ENCODE data around the gene KIF15.

The KIF15 gene

DNA sequence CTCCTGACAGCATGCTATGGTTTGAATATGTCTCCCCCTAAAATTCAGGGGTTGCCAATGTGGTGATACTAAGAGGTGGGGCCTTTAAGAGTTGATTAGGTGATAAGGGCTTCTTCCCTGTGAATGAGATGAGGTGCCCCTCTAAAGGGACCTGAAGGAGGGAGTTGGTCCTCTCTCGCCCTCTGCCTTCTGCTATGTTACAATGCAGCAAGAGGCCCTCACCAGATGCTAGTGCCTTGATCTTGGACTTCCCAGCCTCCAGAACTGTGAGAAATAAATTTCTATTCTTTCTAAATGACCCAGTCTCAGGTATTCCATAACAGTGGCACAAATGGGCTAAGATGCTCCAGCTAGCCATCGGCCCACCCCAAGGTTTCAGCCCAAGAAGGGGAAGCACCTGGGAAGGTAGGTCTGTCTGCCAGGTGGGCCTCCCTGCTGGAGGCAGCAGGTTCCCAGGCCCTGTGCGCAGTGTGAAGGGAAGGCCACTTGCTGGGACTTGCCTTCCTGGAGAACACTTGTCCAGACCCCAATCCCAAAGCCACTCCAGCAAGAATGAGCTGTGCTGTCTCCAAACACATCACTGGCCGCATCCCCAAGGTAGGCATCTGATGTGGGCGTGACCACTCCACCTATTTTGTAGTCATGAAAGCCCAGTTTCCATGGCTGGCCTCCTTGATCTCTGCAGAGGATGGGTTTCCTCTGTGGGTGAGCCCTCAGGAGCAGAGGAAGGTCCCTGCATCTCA lies 121.8 kb downstream of the KIF15 start:
- Mint-ChIP-seq H3K27me3 (peaks cover 52% of the 10 kb centered on the region), H3K4me3 (no peak overlapping the region), H3K9me3 (no peaks in the 10 kb centered on the region), H3K27ac (no peak overlapping the region), H3K36me3 (no peaks in the 10 kb centered on the region), H3K4me1 (no peaks in the 10 kb centered on the region)
- no peak for ATAC-seq

DNA sequence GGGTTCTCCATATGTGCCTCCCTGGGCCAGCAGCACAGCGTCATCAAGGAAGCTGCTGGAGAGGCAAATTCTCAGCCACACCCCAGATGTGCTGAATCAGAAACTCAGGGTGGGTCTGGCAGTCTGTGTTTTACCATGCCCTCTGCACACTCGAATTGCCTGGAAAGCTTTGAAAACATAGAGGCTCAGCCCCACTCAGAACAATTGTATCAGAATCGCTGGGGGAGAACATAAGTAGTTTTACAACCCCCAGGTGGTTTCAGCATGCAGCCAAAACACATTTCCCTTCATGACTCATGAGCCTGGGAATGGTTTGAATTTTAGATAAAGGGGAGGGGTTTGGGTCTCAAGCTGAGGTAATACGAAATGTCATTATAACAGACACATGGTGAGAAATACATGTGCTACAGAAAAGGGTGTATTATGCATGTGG lies 122.4 kb downstream of the KIF15 start:
- H3K36me3 Mint-ChIP-seq = no peaks in the 10 kb centered on the region
- H3K4me1 Mint-ChIP-seq = no peaks in the 10 kb centered on the region
- no peak overlapping the region for H3K27ac Mint-ChIP-seq
- H3K27me3 Mint-ChIP-seq = peaks cover 52% of the 10 kb centered on the region
- ATAC-seq = no peak
- no peaks in the 10 kb centered on the region for H3K9me3 Mint-ChIP-seq
- H3K4me3 Mint-ChIP-seq = no peak overlapping the region

DNA sequence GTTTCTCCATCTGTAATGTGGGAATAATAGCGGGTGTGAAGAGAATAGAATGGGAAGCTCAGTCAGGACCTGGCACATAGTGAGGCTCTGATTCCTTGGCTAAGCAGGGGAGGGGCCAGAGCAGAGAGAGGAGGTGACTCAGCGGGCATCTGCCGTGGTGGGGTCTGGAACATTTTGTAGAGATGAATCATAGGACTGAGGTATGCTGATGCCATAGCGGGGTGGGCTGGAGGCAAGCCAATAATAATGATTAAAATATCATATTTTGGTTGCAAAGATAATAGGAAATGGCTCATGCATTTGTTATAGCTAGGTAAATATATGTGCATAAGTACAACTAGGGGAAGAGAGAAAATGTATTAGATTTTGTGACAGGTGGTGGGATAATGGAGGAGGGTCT lies 124.0 kb downstream of the KIF15 start:
- H3K4me3 Mint-ChIP-seq = no peak overlapping the region
- no peaks in the 10 kb centered on the region for H3K4me1 Mint-ChIP-seq
- H3K27me3 Mint-ChIP-seq = peaks cover 52% of the 10 kb centered on the region
- no peaks in the 10 kb centered on the region for H3K9me3 Mint-ChIP-seq
- H3K27ac Mint-ChIP-seq = no peak overlapping the region
- no peak for ATAC-seq
- no peaks in the 10 kb centered on the region for H3K36me3 Mint-ChIP-seq

DNA sequence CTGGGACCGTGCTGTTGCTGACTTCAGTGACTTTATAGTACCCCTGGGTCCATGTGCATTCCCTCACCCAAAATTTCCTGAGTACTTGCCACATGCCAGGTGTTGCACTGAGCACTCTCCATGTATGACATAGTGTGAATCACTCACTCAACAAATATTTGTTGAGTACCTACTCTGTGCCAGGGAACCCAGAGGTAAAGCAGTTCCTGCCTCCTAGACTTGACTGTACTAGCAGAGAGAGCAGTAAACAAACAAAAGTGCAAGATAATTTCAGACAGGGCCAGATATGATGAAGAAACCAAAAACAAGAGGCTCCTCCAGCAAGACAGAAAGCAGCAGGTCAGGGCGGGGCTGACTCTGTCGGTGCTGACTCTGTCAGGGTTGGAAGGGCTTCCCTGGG lies 125.0 kb downstream of the KIF15 start:
- no peak for ATAC-seq
- Mint-ChIP-seq H3K27ac (no peak overlapping the region), H3K27me3 (peaks cover 52% of the 10 kb centered on the region), H3K4me1 (no peaks in the 10 kb centered on the region), H3K9me3 (no peaks in the 10 kb centered on the region), H3K4me3 (no peak overlapping the region), H3K36me3 (no peaks in the 10 kb centered on the region)

DNA sequence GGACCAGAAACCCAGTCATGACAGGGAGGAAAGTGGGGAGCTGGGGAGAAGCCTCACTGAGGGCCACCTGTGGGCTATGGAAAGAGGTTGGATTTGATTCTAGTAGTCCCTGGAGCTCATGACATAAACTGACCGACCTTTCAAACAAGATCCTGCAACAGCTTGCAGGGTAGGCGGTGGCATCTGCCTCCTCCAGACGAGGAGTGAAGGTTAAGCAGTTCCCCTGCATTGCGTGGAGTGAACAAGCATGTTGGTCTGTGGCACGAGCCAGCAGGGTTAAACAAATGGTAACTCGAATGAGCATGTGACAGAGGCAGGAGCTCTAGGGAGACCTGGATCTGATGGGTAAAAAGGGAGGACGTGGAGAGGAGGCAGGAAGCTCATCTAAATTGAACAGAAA lies 125.5 kb downstream of the KIF15 start:
- Mint-ChIP-seq H3K4me1 (no peaks in the 10 kb centered on the region), H3K9me3 (no peaks in the 10 kb centered on the region), H3K36me3 (no peaks in the 10 kb centered on the region), H3K27ac (no peak overlapping the region), H3K27me3 (peaks cover 52% of the 10 kb centered on the region), H3K4me3 (no peak overlapping the region)
- ATAC-seq = no peak

DNA sequence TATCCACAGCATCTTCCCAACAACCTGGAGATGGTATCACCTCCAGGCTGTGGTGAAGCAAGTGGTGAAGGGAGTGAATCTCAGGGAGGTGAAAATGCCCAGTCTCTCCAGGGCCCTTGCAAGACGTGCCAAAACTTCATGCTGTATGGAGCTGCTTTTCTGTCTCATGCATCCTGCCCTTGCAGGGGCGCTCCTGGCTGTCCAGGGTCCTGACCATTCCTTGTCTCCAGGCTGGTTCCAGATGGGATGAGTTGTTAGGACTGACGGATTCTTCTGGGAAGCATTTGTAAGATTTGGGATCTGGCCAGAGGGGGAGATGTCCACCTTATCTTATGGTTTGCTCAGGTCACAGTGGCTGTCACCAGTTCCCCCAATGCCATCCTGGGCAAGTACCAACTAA lies 128.7 kb downstream of the KIF15 start:
- H3K27ac Mint-ChIP-seq = no peak overlapping the region

DNA sequence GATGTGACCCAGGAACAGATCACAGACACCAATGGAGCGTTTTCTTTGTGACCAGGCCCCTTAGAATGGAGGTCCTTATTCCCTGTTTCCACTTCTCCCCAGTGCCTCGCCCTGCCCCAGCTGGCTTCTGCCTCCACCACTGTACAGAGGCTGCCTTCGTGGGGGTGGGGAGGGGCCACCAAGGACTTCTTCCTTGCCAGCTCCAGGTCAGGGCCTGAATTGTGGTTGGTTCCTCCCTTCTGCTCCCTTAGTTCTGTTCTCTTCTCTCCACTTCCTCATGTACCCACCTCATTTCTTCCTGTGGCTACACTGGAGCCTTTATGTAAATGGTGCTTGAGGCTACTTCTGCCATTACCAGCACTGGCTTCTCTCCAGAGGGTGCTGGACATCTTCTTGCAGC lies 129.3 kb downstream of the KIF15 start:
- no peaks in the 10 kb centered on the region for H3K4me1 Mint-ChIP-seq
- ATAC-seq = no peak
- no peaks in the 10 kb centered on the region for H3K36me3 Mint-ChIP-seq
- H3K27ac Mint-ChIP-seq = no peak overlapping the region
- H3K27me3 Mint-ChIP-seq = peaks cover 23% of the 10 kb centered on the region
- no peaks in the 10 kb centered on the region for H3K9me3 Mint-ChIP-seq
- no peak overlapping the region for H3K4me3 Mint-ChIP-seq

More for the DNA sequence above, 128.7 kb downstream of the KIF15 start:
- no peaks in the 10 kb centered on the region for H3K4me1 Mint-ChIP-seq
- H3K36me3 Mint-ChIP-seq = no peaks in the 10 kb centered on the region
- H3K27me3 Mint-ChIP-seq = peaks cover 29% of the 10 kb centered on the region
- H3K4me3 Mint-ChIP-seq = no peak overlapping the region
- no peaks in the 10 kb centered on the region for H3K9me3 Mint-ChIP-seq
- no peak for ATAC-seq

DNA sequence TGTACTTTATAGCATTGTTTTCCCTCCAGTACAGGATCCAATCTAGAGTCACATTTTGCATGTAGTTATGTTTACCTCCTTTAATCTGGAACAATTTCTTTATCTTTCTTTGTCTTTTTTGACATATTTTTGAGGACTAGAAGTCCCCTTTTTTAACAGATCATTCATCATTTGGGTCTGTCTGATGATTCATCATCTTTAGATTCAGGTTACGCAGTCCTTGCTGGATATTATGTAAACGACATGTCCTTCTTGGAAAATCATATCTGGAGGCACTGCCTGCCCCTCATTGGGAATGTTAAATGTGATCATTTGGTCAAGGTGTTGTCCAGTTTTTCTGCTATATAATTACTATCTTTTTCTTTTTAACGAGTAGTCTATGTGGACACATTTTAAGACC lies 131.1 kb downstream of the KIF15 start:
- H3K4me3 Mint-ChIP-seq = no peak overlapping the region
- no peaks in the 10 kb centered on the region for H3K36me3 Mint-ChIP-seq
- no peak overlapping the region for H3K27ac Mint-ChIP-seq
- peaks cover 5% of the 10 kb centered on the region for H3K27me3 Mint-ChIP-seq
- H3K9me3 Mint-ChIP-seq = no peaks in the 10 kb centered on the region
- no peaks in the 10 kb centered on the region for H3K4me1 Mint-ChIP-seq
- no peak for ATAC-seq

DNA sequence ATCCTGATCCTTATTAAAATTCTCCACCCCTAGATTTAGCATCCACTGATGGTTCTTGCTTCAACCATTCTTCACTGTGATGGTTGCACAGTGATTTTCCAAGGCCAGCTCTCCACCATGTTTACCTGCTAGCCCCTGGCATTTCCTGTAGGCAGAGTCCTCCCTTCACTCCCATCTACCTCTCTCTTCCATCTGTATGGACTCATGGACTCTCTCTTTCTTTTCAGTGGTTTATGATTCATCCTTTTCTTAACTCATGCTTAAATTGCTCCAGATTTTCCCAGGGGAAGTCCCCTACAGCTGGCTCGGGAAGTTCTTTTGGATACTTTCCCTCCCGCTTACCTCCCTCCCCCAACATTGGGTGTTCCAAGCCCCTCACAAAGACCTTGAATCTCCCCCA lies 131.5 kb downstream of the KIF15 start:
- no peaks in the 10 kb centered on the region for H3K9me3 Mint-ChIP-seq
- peaks cover under 1% of the 10 kb centered on the region for H3K27me3 Mint-ChIP-seq
- no peaks in the 10 kb centered on the region for H3K4me1 Mint-ChIP-seq
- no peak overlapping the region for H3K27ac Mint-ChIP-seq
- ATAC-seq = no peak
- H3K36me3 Mint-ChIP-seq = no peaks in the 10 kb centered on the region
- H3K4me3 Mint-ChIP-seq = no peak overlapping the region

DNA sequence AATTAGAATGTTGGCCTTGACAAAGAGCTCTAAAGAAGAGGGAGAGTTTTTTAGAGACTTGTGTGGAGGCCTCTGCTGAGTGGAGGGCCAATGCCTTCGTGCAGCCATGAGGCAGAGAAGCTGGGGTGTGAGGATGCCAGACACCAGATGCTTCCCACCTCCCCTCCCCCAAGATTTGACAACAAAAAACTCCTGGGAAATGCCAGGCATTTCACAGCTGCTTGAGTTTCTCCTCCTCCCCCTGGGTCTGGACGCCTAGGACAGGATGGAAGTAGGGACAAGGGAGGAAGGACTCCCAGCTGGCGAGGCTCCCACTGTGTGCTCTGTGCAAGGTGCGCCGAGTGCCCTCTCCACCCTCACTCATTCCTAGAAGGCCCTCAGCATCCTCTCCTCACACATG lies 132.9 kb downstream of the KIF15 start:
- no peaks in the 10 kb centered on the region for H3K4me1 Mint-ChIP-seq
- H3K27ac Mint-ChIP-seq = no peak overlapping the region
- no peaks in the 10 kb centered on the region for H3K9me3 Mint-ChIP-seq

DNA sequence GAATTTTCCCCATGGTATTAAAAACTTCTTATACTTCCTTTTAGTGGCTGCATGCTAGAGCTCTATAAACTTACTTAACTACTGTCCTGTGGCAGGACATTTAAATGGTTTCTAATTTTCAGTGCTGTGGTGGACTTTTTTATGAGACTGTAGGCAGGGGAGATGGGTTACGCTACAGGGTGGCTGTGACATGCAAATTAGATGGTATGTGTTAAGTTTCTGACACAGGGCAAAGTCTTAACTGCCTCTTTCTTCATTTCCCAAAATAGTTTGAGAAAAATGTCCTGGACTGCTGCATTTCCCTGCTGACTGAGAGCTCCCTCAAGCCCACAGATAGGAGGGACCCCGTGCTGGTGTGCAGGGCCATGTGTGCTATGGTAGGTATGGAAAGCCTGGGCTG lies 134.8 kb downstream of the KIF15 start:
- Mint-ChIP-seq H3K36me3 (no peaks in the 10 kb centered on the region), H3K4me1 (no peaks in the 10 kb centered on the region), H3K27me3 (peaks cover 19% of the 10 kb centered on the region), H3K27ac (no peak overlapping the region), H3K4me3 (no peak overlapping the region), H3K9me3 (no peaks in the 10 kb centered on the region)
- ATAC-seq = no peak

More for the DNA sequence above, 132.9 kb downstream of the KIF15 start:
- no peaks in the 10 kb centered on the region for H3K27me3 Mint-ChIP-seq
- H3K4me3 Mint-ChIP-seq = no peak overlapping the region
- ATAC-seq = no peak
- no peaks in the 10 kb centered on the region for H3K36me3 Mint-ChIP-seq

DNA sequence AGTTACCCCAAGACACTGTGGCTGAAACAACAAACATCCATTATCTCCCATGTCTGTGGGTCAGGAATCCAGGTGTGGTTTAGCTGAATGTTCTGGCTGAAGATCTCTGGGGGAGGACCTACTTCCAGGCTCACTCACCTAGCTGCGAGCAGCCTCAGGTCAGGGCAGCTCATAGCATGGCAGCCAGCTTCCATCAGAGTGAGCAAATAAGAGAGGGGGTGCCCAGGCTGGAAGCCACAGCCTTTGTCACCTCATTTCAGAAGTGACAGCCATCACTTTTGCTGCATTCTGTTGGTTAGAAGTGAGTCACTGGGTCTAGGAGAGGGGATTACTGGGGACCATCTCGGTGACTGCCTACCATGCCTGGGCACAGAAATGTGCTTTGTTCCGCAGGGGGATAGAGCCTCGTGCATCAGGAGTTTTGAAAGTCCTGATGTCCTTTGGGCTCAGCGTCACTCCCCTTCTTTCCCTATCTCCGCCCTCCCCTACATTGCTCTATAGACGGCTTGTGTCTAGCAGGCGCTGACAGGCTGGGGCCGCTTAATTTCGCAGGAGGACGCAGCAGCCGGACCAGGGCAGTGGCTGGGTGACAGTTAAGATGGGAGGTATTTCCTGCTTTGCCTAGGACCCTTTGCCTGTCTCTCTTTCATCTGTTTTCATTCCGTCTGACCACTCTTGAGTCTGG lies 138.2 kb downstream of the KIF15 start:
- no peaks in the 10 kb centered on the region for H3K4me1 Mint-ChIP-seq
- no peaks in the 10 kb centered on the region for H3K36me3 Mint-ChIP-seq
- peaks cover 25% of the 10 kb centered on the region for H3K27me3 Mint-ChIP-seq
- no peak overlapping the region for H3K4me3 Mint-ChIP-seq
- ATAC-seq = no peak
- H3K27ac Mint-ChIP-seq = no peak overlapping the region
- no peaks in the 10 kb centered on the region for H3K9me3 Mint-ChIP-seq

DNA sequence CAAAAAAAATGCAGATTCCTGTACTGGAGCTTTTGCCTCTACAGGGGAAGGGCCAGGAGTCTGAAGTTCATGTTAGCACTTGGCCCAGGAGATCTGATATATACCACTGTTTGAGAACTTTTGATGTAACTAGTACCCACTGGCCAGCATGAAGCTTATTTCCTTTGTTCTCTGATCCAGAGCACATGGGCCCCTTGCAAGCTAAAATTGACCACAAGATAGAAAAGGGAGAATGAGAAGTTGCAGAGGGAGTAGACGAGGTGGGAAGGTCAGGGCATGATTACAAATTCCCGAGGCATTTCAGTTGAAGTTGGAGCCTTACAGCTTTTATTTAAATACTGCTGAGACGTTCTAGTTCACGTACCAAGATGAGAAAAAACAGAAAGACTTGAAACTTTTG lies 141.0 kb downstream of the KIF15 start:
- ATAC-seq = no peak
- Mint-ChIP-seq H3K27ac (no peak overlapping the region), H3K36me3 (no peaks in the 10 kb centered on the region), H3K4me3 (no peak overlapping the region), H3K27me3 (peaks cover 25% of the 10 kb centered on the region), H3K4me1 (no peaks in the 10 kb centered on the region), H3K9me3 (no peaks in the 10 kb centered on the region)

Data from stimulated activated memory B cell treated with anti-CD40 and anti-IgM and Interleukin-4, amounts not matched to agents 10 μg/mL and 1 μg/mL and 100 μg/mL, for 72 hours (primary cell).